ENCODE data around the gene BCL2.
"Not testable (repeated sequence)": the region's sequence is repeated elsewhere in the genome, so short reads cannot be mapped to it uniquely, and the experiment has no call there.

The BCL2 gene

DNA sequence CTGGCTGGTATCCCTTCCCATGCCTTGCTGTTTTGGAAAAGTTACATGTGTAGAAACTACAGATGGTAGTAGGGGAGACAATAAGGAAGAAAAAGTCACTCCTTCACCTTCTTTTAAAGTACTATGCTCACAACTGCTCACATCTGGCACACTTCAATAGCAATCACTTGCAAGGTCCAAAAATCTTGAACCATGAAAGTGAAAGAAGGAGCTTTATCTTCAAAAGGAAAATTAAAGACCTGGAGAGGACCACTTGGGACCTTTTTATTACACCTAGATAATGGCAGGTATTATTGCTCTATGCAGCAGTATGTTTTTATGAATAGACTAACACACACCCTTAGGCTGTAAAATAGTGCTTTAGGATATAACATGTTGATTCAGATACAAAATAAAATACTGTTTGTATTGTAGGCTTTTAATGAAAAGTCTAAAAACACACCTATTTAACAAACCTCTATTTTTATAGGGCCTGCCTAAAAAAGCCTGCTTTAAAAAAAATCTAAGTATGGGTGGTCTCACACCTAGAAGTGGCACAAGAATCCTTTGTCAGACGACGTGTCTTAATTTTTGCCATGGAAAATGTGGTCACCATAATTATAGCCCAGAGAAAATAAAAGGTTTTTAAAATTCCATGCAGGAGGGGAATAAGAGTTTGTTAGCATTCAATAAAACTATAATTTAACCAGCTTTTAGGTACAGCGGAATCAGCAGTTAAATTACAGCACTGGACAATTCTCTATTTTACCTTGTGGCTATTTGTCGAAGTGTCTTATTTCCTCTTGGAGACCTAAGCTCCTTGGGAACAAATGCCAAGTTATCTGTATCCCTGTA lies 124.0 kb downstream of the BCL2 start:
- TF ChIP-seq ZFX (IDR thresholded peaks at IDR 0.05) = no peak
- TF ChIP-seq, protein P1, sequence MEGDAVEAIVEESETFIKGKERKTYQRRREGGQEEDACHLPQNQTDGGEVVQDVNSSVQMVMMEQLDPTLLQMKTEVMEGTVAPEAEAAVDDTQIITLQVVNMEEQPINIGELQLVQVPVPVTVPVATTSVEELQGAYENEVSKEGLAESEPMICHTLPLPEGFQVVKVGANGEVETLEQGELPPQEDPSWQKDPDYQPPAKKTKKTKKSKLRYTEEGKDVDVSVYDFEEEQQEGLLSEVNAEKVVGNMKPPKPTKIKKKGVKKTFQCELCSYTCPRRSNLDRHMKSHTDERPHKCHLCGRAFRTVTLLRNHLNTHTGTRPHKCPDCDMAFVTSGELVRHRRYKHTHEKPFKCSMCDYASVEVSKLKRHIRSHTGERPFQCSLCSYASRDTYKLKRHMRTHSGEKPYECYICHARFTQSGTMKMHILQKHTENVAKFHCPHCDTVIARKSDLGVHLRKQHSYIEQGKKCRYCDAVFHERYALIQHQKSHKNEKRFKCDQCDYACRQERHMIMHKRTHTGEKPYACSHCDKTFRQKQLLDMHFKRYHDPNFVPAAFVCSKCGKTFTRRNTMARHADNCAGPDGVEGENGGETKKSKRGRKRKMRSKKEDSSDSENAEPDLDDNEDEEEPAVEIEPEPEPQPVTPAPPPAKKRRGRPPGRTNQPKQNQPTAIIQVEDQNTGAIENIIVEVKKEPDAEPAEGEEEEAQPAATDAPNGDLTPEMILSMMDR (conservative IDR thresholded peaks at IDR 0.05) = no peak
- H3K27ac ChIP-seq = no peak overlapping the region

DNA sequence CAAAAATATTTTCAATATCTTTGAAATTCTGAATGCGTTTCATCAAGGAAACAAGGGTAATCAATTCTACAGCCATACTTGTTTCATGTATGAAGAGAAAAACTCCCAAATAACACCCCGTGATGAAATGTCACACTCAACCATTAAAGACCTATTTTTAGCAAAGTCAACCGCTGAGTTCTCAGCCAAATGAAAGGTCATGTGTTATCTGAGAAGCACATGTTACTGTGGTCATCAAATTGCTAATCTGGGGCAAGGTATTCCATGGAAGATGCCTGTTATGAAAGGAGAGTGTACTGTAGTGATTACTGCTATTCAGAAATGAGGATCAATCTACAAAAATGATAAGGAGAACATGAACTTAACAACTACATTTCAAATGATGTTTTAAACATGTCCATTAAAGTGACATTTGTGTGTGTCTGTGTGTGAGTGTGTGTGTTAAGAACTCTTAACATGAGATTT lies 126.7 kb downstream of the BCL2 start:
- H3K27ac ChIP-seq = no peak overlapping the region
- TF ChIP-seq ZFX (IDR thresholded peaks at IDR 0.05) = no peak
- TF ChIP-seq, protein P1 (conservative IDR thresholded peaks at IDR 0.05) = no peak

DNA sequence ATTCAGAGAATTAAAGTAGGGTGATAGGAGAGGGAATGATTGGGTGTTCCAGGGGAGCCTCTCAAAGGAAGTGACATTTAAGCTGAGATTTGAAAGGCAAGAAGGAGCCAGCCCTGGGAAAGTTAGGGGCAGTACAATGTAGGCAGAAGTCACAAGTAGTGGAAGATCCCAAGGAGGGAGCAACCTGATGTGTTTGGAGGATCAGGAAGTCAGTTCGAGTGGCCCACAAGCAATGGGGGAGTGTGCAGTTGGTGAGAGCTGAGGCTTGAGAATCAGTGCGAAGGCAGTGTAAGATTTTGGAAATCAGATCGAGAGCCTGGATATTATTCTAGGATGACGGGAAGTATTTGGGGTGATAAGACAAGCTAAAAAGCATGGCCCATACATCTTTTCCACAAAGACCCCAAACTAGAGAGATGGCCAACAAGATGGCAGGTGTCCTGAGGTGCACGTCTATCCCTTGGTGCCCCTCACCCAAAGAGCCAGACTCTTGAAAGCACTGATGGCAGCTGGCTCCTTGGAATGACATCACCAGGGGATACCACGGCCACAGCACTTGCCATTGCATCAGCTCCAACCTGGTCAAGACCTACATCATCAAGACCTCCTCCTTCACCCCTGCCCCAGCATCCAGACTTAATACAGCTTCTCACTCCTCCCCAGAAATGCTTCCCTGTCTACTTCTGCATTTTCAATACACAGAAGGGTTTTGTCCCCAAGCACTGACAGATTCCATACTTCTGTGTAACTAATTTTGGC lies 127.3 kb downstream of the BCL2 start:
- TF ChIP-seq, protein P1 (conservative IDR thresholded peaks at IDR 0.05) = no peak
- no peak for TF ChIP-seq ZFX (IDR thresholded peaks at IDR 0.05)
- H3K27ac ChIP-seq = no peak overlapping the region

DNA sequence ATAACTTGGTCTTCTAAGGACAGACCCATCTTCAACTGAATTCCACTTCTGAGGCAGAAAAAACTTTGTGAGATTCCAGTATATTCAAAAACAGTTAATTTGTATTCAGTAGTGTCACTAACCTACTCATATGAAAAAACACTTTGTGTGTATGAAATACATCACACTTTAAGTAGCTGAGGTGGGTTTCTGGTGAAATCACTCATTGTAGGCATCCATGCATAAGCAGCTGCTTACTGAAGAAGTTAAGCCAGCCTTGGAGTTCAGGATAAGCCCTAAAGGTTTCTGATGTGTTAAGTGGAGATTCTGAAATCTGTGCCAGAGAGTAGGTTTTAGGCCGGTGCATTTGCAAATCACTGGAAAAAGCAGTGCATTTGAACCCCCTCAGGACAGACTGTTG lies 128.2 kb downstream of the BCL2 start:
- H3K27ac ChIP-seq = no peak overlapping the region
- TF ChIP-seq ZFX (IDR thresholded peaks at IDR 0.05) = no peak
- TF ChIP-seq, protein P1 (conservative IDR thresholded peaks at IDR 0.05) = no peak

DNA sequence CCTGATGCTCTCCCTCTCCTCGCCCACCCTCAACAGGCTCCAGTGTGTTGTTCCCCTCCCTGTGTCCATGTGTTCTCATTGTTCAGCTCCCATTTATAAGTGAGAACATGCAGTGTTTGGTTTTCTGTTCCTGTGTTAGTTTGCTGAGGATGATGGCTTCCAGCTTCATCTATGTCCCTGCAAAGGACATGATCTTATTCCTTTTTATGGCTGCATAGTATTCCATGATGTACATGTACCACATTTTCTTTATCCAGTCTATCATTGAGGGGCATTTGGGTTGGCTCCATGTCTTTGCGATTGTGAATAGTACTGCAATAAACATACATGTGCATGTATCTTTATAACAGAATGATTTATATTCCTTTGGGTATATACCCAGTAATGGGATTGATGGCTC lies 128.7 kb downstream of the BCL2 start:
- not testable (repeated sequence) for H3K27ac ChIP-seq

DNA sequence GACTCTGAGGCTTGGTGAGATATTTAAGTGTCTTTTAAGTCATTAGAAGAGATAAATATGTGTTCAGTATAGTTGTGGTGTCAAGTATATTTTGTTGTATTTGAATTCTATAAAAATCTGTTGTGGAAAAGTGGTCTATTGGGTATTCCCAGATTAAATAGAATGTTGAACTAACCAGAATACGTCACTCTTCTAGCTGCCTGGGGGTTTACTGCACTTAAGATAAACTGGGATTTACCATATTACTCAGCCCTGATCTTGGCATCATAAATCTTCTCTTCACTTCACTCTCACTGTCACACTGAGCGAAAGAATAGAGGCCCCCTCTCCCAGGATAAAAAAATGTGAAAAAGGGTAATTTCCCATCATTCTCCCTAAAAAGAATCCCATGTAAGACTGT lies 129.8 kb downstream of the BCL2 start:
- no peak for TF ChIP-seq ZFX (IDR thresholded peaks at IDR 0.05)
- TF ChIP-seq, protein P1 (conservative IDR thresholded peaks at IDR 0.05) = no peak

DNA sequence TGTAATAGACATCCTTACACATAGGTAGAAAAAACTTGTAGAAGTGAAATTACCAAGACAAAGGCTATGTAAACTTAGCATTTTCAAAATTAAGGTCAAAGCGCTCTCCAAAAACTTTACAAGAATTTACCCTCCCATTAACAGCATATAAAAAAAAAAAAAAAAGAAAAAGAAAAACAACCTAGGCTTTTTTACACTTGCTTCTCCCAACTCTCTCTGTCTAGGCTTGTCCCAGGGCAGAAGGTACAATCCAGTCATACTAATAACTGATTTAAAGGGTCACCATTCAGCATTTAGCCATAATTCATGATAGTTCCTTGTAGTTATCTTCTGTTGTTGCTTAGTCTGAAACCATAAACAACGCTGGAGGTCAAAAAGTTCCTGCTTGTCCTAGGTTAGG lies 130.5 kb downstream of the BCL2 start:
- H3K27ac ChIP-seq = no peak overlapping the region
- TF ChIP-seq ZFX (IDR thresholded peaks at IDR 0.05) = no peak

More for the DNA sequence above, 129.8 kb downstream of the BCL2 start:
- H3K27ac ChIP-seq = no peak overlapping the region

DNA sequence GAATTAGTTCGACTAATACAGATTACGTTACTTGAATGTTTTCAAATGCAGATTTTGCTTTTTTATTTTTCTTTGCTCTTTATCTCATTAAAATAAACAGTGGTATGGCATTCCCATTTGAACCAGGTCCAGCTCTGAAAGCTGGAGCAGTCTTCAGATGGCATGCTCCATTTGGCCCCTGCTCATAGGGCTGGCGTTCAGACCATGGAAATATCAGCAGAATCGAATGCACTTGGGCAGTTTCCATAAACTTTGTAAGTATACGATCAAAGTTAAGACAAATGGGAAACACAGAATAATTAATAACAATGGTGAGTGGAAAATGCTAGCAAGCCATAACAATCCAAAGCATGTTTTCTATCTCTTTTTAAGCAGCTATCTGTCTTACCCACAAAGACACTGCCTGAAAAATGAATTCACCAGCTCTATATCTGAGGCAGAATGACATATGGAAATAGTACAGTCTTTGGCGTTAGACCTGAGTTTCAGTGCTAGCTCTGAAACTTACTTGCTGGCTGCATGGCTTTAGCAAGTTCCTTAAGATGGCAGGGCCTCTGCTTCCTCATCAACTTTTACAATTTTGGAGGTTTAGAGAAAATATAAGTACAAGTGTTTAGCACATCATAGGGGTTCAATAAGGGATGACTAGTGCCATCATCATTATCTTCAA lies 131.6 kb downstream of the BCL2 start:
- TF ChIP-seq ZFX (IDR thresholded peaks at IDR 0.05) = no peak
- TF ChIP-seq, protein P1 (conservative IDR thresholded peaks at IDR 0.05) = no peak
- H3K27ac ChIP-seq = no peak overlapping the region

Measured in C4-2B (cell line).